NCI-H226 (cell line): ENCODE measurements around the gene CTDP1.
A peak's percentile ranks its signal among the peaks of the same experiment; 100 is the strongest.

Experiments used
- DNase-seq: peaks from one replicate; pipeline ENCODE4 v3.0.0-alpha.2; 2015

CTDP1 gene

DNA sequence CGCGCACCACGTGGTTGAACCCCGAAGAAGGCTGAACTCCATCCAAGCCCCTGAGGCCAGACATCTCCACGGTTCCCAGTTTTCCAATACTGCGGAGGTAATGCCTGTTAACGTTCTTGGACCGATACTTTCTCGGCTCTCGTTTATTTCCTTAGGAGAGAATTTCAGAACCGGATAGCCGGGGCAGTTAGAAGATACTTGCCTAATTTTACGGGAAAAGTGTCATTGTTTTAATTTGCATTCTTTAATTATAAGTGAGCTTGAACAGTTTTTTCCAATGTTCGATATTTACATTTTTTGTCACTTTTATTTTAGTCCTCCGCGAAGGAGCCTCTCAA, 107.9 kb downstream of the CTDP1 start:
- no peak for DNase-seq

GRCh38 chr18:79787865-79788733, 108.5 kb downstream of the CTDP1 start:
- DNase-seq: no peak

DNA sequence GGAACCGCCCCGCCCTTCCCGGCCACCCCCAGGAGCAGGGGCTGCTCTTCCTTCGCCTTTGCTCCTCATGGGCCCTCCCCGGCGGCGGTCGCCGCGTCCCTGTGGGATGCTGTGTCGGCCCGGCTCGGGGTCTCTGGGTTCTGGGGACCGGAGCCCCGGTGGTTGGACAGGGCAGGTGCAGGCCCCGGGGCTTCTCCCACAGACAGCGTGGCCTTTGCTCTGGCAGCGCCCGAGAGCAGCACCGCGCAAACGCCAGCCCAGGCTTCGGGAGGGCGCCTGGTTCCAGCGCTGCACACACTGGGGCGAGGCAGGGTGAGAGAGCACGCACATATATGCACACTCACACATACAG, 109.1 kb downstream of the CTDP1 start:
- no peak for DNase-seq

DNA sequence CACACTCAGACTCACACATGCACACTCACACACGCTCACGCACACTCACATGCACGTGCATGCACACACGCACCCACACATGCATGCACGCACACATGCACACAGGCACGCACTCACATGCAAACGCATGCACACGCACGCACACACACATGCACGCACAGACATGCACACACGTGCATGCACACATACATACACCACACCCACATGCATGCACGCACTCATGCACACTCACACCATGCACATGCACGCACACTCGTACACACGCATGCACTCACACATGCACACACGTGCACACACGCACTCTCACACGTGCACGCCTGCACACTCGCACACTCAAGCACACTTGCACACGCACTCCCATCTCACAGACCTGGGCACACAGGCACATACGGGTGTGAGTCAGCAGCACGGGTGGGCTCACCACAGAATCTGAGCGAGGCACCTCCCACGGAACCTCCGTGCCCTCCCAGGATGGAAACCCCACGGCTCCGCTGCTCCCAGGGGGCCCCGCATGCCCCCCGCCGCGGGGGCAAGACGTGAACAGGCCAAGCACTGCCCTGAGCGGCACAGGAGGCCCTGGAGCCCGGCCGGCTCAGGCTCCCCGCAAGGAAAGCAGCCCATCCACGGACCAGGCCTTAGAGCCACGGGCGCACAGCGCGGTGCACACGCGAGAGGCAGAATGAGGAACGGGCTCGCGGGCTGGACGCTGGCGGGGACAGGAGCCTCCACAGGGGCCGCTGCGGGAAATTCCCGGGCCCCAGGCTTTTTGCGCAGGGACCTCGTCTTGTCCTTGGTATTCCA, 109.7 kb downstream of the CTDP1 start:
- no peak for DNase-seq

DNA sequence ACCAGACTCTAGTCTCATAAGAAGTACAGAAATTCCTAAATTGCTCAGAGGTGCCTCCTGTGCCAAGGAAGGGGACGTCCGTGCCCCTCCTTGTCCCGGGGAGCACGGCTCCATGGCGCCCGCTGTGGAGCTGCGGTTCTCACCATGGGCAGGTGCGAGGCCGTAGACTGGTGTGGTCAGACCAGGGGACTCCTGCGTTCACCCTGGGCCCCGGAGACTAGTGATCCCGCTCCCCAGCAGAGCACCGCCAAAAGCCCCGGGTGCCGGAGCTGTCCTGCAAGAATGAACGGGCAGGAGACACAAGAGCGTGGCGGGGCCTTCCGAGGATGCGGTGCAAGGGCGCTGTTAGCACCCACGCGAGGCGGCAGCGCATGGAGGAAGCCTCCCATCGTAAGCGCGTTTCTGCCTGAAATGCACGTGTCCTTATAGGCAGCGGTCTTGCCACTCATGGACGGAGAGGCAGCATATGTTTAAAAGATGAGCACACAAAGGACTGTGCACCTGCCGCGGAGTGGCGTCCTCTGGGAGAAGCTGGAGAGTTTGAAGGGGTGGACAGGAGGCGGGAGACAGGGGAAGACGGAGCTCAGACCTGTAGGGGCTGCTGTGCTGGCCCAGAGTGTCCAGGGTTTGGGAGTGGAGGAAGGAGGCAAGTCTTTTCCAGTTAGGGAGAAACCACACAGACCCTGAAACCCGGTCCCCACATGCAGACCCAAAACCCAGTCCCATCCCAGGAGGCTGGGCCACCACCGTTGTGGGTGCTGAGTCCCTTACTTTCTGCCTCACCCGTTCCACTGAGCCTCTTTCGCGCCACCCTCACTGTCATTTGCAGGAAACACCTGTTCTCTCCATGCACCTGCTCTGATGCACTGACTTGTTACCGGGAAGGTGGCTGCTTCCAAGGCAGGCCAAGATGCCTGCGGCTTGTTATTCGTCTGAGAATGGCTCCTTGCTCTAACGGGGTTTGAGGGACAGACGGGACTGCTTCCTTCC, 110.6 kb downstream of the CTDP1 start:
- no peak for DNase-seq

DNA sequence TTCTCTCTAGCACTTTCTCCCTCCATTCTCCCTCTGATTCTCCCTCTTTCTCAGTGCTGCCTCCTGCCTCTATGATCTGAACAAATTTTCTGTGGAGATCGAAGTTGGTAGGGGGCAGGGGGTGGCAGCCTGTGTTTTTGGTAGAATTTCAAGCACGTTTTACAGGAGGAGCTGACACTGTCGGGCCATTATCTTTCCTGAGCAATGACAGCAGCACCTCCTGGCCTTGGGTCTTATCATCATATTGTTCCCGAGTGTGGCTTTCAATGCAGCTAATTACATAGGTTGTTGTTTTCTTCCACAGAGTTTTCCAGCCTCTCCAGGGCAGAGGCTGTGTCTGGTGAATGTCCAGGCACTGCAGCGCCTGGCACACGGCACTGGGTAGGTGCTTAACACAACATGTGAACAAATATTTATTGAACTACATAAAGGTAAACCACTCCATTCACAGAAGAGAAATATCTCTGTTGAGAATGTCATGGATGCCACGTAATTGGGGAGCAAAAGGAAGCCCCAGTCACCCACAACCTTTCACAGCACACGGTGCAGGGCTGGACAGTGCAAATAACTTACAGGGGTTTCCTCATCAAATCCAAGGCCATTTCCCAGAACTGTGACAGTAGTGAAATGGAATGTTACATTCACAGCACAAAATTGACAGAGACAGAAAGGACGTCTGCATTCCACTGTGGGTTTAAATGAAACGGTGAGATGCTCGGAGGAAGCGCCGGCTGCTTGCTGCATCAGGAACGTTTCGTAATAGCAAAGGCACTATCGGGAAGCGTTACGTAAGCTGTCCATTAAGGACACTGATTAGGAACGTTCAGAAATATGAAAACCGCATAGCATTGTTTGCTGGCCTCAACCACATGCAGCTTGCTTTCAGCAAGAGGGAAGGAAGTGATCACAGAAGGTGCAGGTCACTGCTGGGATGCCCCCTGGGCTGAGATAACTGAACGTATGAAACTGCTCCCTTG, 111.7 kb downstream of the CTDP1 start:
- DNase-seq: peak; percentile 92

DNA sequence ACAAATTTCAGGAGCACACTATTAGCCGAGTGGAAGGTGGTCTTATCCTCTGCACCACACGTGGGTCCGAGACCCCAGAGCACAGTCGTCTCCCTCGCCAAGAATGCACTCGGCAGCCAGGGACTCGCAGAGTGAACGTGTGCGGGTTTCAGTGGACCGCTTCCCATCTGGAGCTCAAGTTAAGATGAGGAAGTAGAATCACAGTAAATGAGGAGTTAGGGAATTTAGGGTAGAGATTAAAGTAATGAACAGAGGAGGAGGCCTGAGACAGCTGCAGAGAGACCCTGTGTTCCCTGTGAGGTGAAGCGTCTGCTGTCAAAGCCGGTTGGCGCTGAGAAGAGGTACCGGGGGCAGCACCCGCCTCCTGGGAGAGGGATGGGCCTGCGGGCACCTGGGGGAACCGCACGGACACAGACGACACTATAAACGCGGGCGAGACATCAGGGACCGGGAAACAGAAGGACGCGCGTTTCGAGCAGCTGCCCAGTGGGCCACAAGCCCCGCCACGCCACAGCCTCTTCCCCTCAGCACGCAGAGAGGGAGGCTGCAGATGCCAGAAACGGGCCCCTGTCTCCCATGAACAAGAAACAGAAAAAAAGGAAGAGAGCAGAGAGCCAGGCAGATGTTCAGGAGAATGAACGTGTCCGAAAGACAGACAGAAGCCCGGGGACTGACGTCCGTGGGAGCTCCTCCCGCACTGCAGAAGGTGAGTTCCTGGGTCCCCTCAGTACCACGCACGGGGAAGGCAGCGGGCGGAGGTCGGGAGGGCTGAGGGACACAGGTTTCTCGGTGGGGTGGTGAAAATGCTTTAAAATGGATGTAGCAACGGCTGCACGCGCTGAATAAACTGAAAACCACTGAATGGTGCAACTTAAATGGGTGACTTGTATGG, 112.7 kb downstream of the CTDP1 start:
- no peak for DNase-seq

- DNase-seq: no peak
Measured at GRCh38 chr18:79792988-79793355, 113.4 kb downstream of the CTDP1 start.

GRCh38 chr18:79794846-79795245, 115.2 kb downstream of the CTDP1 start:
- DNase-seq: no peak

DNA sequence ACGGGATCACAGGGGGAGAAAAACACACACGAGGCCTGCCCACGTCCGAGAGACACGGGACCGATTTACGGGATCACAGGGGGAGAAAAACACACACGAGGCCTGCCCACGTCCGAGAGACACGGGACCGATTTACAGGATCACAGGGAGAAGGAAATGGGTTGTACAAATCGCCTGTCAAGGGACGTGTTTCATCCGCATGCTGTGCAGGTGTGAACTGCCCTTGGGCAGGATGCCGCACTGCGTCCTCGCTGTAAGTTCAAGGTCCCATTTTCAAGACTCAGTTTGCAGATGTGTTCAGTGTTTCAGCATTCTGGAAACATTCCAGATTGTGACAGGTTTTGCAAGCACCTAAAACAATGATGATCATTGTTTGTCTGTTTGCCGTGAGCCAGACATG, 115.8 kb downstream of the CTDP1 start:
- DNase-seq: no peak

DNA sequence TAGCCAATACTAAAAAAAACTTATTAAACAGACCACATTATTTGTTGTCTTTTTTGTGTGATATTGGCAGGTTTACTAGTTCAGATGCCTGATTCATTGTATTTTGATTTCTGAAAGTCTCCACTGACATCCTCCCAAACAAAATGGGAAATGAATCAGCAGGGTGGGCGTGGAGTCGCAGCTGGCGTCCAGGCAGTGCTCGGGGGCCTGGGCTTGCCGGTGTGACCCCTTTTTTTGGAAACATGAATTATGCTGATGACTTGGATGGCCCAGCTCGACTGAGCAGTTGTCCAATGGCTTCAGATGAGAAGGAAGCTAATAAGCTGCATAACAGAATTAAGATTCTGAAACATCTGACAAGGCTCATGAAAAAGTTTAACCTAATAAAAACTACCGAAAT, 116.4 kb downstream of the CTDP1 start:
- DNase-seq: no peak

GRCh38 chr18:79796531-79797405, 117.2 kb downstream of the CTDP1 start:
- no peak for DNase-seq

GRCh38 chr18:79797518-79798345, 118.1 kb downstream of the CTDP1 start, which contains the start of gene KCNG2:
TSS of gene KCNG2 (plus strand) at chr18:79797938. CDS start at chr18:79863668, 65,730 bp downstream.
- DNase-seq: no peak

- DNase-seq: no peak
Measured at GRCh38 chr18:79798346-79798998, 118.9 kb downstream of the CTDP1 start.

DNA sequence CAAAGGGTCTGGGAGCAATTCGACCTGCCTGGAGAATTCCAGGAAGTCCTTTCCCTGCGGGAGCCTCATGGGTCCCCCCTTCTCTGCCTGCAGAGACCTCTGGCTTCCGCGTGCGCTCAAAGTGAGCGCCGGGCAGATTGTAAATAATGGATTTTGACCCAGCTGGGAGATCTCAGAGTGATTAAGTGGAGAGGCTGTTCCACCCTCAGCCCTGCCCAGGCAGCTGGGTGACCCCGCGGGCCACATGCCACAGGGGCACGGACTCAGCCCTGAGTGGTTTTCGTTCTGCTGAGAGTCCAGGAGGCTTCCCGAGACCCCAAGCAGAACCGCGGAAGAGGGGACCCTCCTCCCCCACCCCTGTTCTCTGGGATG, 119.4 kb downstream of the CTDP1 start:
- no peak for DNase-seq

GRCh38 chr18:79799619-79800370, 120.2 kb downstream of the CTDP1 start:
- no peak for DNase-seq

DNA sequence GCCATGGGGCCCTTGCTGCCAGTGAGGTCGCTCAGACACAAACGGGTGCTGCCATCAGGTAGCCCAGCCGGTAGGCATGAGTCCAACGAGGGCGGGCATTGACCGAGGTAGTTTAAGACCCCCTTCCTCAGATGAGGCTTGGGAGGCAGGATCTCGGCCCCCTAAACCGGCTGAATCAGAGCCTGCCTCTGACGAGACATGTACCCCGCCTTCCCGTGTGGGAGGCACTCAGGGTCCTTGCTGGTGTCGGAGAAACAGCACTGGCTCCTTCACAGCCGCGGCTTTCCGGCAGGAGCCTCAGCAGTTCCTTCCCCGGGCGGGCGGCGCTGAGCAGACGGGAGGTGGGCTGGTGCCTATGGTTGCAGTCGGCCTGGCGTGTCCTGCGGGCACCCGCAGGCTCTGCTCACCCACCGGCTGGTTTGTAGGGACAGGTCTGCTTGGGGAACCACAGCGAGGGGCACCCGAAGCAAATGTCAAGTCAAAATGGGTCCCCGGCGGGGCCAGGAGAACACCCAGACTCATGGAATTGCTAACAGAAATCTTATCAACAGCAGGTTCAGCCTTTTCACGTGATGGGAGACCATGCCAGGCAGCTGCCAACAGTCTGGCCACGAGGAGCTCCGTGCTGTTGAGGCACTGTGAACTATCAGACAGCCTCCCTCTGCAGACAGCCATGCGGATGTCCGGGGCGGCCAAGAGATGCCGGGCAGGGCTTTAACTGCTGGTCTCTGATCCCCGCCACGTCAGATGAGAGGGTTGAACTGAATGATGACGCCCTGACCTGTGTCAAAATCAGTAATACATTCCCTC, 121.0 kb downstream of the CTDP1 start:
- DNase-seq: no peak
